Measurements from ENCODE around the gene ARMC3.

DNA sequence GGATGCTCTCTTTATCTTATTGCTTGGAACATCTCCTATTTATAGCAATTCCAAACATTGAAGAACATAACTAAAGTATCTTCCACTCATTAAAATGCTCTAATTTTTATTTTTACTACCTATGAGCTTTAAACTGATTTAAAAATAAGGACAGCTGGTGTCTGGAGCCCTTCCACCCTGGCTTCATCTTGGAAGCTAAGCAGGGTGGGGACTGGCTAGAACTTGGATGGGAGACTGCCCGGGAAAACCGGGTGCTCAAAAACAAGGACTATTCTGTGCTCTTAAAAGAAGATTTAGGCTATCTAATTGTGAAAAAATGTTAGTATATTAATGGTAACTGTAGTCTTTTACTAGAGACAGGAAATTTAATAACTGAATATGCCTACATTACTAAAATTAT lies 69.2 kb downstream of the ARMC3 start:
- TF ChIP-seq, protein P1, sequence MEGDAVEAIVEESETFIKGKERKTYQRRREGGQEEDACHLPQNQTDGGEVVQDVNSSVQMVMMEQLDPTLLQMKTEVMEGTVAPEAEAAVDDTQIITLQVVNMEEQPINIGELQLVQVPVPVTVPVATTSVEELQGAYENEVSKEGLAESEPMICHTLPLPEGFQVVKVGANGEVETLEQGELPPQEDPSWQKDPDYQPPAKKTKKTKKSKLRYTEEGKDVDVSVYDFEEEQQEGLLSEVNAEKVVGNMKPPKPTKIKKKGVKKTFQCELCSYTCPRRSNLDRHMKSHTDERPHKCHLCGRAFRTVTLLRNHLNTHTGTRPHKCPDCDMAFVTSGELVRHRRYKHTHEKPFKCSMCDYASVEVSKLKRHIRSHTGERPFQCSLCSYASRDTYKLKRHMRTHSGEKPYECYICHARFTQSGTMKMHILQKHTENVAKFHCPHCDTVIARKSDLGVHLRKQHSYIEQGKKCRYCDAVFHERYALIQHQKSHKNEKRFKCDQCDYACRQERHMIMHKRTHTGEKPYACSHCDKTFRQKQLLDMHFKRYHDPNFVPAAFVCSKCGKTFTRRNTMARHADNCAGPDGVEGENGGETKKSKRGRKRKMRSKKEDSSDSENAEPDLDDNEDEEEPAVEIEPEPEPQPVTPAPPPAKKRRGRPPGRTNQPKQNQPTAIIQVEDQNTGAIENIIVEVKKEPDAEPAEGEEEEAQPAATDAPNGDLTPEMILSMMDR (conservative IDR thresholded peaks at IDR 0.05), result no peak
- no peak for TF ChIP-seq EZH2 (IDR thresholded peaks at IDR 0.05; ENCODE audit: low read depth)

All from PC-9 (cell line).